ENCODE measurements around the gene BMPR1B.

The BMPR1B gene

GRCh38 chr4:94843216-94843615, 85.5 kb downstream of the BMPR1B start:
- H3K27me3 ChIP-seq (ENCODE audit: control insufficient read depth in 3 of 3, insufficient read depth in 3 of 3, low read depth in 1 of 3, low read length in 3 of 3) = no peaks in the 10 kb centered on the region
- H3K9me3 ChIP-seq (replicated peaks in 1 of 2; ENCODE audit: control insufficient read depth in 2 of 2, insufficient read depth in 1 of 2, low read depth in 1 of 2, low read length in 2 of 2) = peaks cover 0 to 9% of the 10 kb centered on the region in 2 donors
- H2AK5ac ChIP-seq (ENCODE audit: low read depth, low read length) = no peak overlapping the region
- H3K14ac ChIP-seq (ENCODE audit: low read length) = no peak overlapping the region
- no peak overlapping the region for H2BK12ac ChIP-seq (ENCODE audit: low read length)
- H3K36me3 ChIP-seq (replicated peaks in 1 of 2; ENCODE audit: control insufficient read depth in 2 of 2, insufficient read depth in 2 of 2, low read length in 2 of 2) = peaks cover 0 to under 1% of the 10 kb centered on the region in 2 donors
- no peak overlapping the region for H2AFZ ChIP-seq (ENCODE audit: low read length)
- no peak overlapping the region for H2BK5ac ChIP-seq (ENCODE audit: low read length)
- H3K4me1 ChIP-seq (ENCODE audit: control insufficient read depth in 2 of 2, insufficient read depth in 1 of 2, low read depth in 1 of 2, low read length in 2 of 2) = peaks cover 0 to 6% of the 10 kb centered on the region in 2 donors
- H3K23ac ChIP-seq (ENCODE audit: low read depth, low read length, poor library complexity) = no peak overlapping the region
- H2BK120ac ChIP-seq (ENCODE audit: low read depth, low read length) = no peak overlapping the region
- H3K4ac ChIP-seq (ENCODE audit: low read length) = no peak overlapping the region
- H4K91ac ChIP-seq (ENCODE audit: low read depth, low read length, poor library complexity) = no peak overlapping the region
- no peak for DNase-seq (ENCODE audit: low spot score)
- H3K9ac ChIP-seq (ENCODE audit: low read depth, low read length, poor library complexity) = no peak overlapping the region
- H3K79me1 ChIP-seq (ENCODE audit: low read depth, low read length) = no peaks in the 10 kb centered on the region
- H3K18ac ChIP-seq (ENCODE audit: low read length) = no peak overlapping the region
- no peak overlapping the region for H3K27ac ChIP-seq (replicated peaks; ENCODE audit: low read length)
- H3K4me3 ChIP-seq (ENCODE audit: low read length in 2 of 2) = no peak overlapping the region
- no peak overlapping the region for H4K8ac ChIP-seq (ENCODE audit: low read depth, low read length)
- no peak overlapping the region for H3K4me2 ChIP-seq (ENCODE audit: insufficient read depth, low read length, poor library complexity, severe bottlenecking)
- no peak overlapping the region for H2BK15ac ChIP-seq (ENCODE audit: low read length)

GRCh38 chr4:94848326-94848725, 90.6 kb downstream of the BMPR1B start:
- no peak overlapping the region for H3K18ac ChIP-seq (ENCODE audit: low read length)
- H3K9ac ChIP-seq (ENCODE audit: low read depth, low read length, poor library complexity) = no peak overlapping the region
- no peak overlapping the region for H4K8ac ChIP-seq (ENCODE audit: low read depth, low read length)
- H3K36me3 ChIP-seq (replicated peaks in 1 of 2; ENCODE audit: control insufficient read depth in 2 of 2, insufficient read depth in 2 of 2, low read length in 2 of 2) = peaks cover 0 to 2% of the 10 kb centered on the region in 2 donors
- H2AFZ ChIP-seq (ENCODE audit: low read length) = no peak overlapping the region
- H3K14ac ChIP-seq (ENCODE audit: low read length) = no peak overlapping the region
- H3K4me1 ChIP-seq (ENCODE audit: control insufficient read depth in 2 of 2, insufficient read depth in 1 of 2, low read depth in 1 of 2, low read length in 2 of 2) = peaks cover under 1 to 6% of the 10 kb centered on the region in 2 donors
- DNase-seq (ENCODE audit: low spot score) = no peak
- no peak overlapping the region for H3K4ac ChIP-seq (ENCODE audit: low read length)
- no peak overlapping the region for H2BK5ac ChIP-seq (ENCODE audit: low read length)
- no peaks in the 10 kb centered on the region for H3K27me3 ChIP-seq (ENCODE audit: control insufficient read depth in 3 of 3, insufficient read depth in 3 of 3, low read depth in 1 of 3, low read length in 3 of 3)
- H2BK12ac ChIP-seq (ENCODE audit: low read length) = no peak overlapping the region
- H3K79me1 ChIP-seq (ENCODE audit: low read depth, low read length) = no peaks in the 10 kb centered on the region
- no peak overlapping the region for H4K91ac ChIP-seq (ENCODE audit: low read depth, low read length, poor library complexity)
- WGBS, 2 donors (ENCODE audit: extremely low coverage in 2 of 2, insufficient read length in 2 of 2, insufficient replicate concordance in 1 of 2) = no CpG with 5 or more reads among the region's 3 CpGs
- no peak overlapping the region for H3K27ac ChIP-seq (replicated peaks; ENCODE audit: low read length)
- peaks cover 0 to 9% of the 10 kb centered on the region in 2 donors for H3K9me3 ChIP-seq (replicated peaks in 1 of 2; ENCODE audit: control insufficient read depth in 2 of 2, insufficient read depth in 1 of 2, low read depth in 1 of 2, low read length in 2 of 2)
- H2BK120ac ChIP-seq (ENCODE audit: low read depth, low read length) = no peak overlapping the region
- H3K4me2 ChIP-seq (ENCODE audit: insufficient read depth, low read length, poor library complexity, severe bottlenecking) = no peak overlapping the region
- no peak overlapping the region for H3K23ac ChIP-seq (ENCODE audit: low read depth, low read length, poor library complexity)
- H3K4me3 ChIP-seq (ENCODE audit: low read length in 2 of 2) = no peak overlapping the region
- no peak overlapping the region for H2BK15ac ChIP-seq (ENCODE audit: low read length)
- no peak overlapping the region for H2AK5ac ChIP-seq (ENCODE audit: low read depth, low read length)

GRCh38 chr4:94849901-94850300, 92.1 kb downstream of the BMPR1B start:
- Histone ChIP-seq H2AFZ (ENCODE audit: low read length) (no peak overlapping the region), H3K27me3 (ENCODE audit: control insufficient read depth in 3 of 3, insufficient read depth in 3 of 3, low read depth in 1 of 3, low read length in 3 of 3) (no peaks in the 10 kb centered on the region), H3K18ac (ENCODE audit: low read length) (no peak overlapping the region), H3K27ac (replicated peaks; ENCODE audit: low read length) (no peak overlapping the region), H3K9me3 (replicated peaks in 1 of 2; ENCODE audit: control insufficient read depth in 2 of 2, insufficient read depth in 1 of 2, low read depth in 1 of 2, low read length in 2 of 2) (peaks cover 0 to 9% of the 10 kb centered on the region in 2 donors), H3K23ac (ENCODE audit: low read depth, low read length, poor library complexity) (no peak overlapping the region), H3K4ac (ENCODE audit: low read length) (no peak overlapping the region), H3K4me3 (ENCODE audit: low read length in 2 of 2) (no peak overlapping the region), H2BK12ac (ENCODE audit: low read length) (no peak overlapping the region), H3K36me3 (replicated peaks in 1 of 2; ENCODE audit: control insufficient read depth in 2 of 2, insufficient read depth in 2 of 2, low read length in 2 of 2) (peaks cover 0 to 2% of the 10 kb centered on the region in 2 donors), H3K9ac (ENCODE audit: low read depth, low read length, poor library complexity) (no peak overlapping the region), H3K14ac (ENCODE audit: low read length) (no peak overlapping the region), H2BK120ac (ENCODE audit: low read depth, low read length) (no peak overlapping the region), H3K79me1 (ENCODE audit: low read depth, low read length) (no peaks in the 10 kb centered on the region), H2BK15ac (ENCODE audit: low read length) (no peak overlapping the region), H4K91ac (ENCODE audit: low read depth, low read length, poor library complexity) (no peak overlapping the region), H2BK5ac (ENCODE audit: low read length) (no peak overlapping the region), H3K4me2 (ENCODE audit: insufficient read depth, low read length, poor library complexity, severe bottlenecking) (no peak overlapping the region), H2AK5ac (ENCODE audit: low read depth, low read length) (no peak overlapping the region), H4K8ac (ENCODE audit: low read depth, low read length) (no peak overlapping the region), H3K4me1 (ENCODE audit: control insufficient read depth in 2 of 2, insufficient read depth in 1 of 2, low read depth in 1 of 2, low read length in 2 of 2) (peaks cover 0 to 6% of the 10 kb centered on the region in 2 donors)
- no CpG with 5 or more reads among the region's 2 CpGs for whole genome bisulfite sequencing, 2 donors (ENCODE audit: extremely low coverage in 2 of 2, insufficient read length in 2 of 2, insufficient replicate concordance in 1 of 2)
- DNase-seq (ENCODE audit: low spot score) = no peak

- no peaks in the 10 kb centered on the region for H3K79me1 ChIP-seq (ENCODE audit: low read depth, low read length)
- H3K4ac ChIP-seq (ENCODE audit: low read length) = no peak overlapping the region
- H3K14ac ChIP-seq (ENCODE audit: low read length) = no peak overlapping the region
- H3K4me3 ChIP-seq (ENCODE audit: low read length in 2 of 2) = no peak overlapping the region
- no peak overlapping the region for H4K8ac ChIP-seq (ENCODE audit: low read depth, low read length)
- DNase-seq (ENCODE audit: low spot score) = no peak
- H3K27me3 ChIP-seq (ENCODE audit: control insufficient read depth in 3 of 3, insufficient read depth in 3 of 3, low read depth in 1 of 3, low read length in 3 of 3) = no peaks in the 10 kb centered on the region
- H3K18ac ChIP-seq (ENCODE audit: low read length) = no peak overlapping the region
- H3K4me1 ChIP-seq (ENCODE audit: control insufficient read depth in 2 of 2, insufficient read depth in 1 of 2, low read depth in 1 of 2, low read length in 2 of 2) = peaks cover 0 to 6% of the 10 kb centered on the region in 2 donors
- H3K36me3 ChIP-seq (replicated peaks in 1 of 2; ENCODE audit: control insufficient read depth in 2 of 2, insufficient read depth in 2 of 2, low read length in 2 of 2) = peaks cover 0 to 2% of the 10 kb centered on the region in 2 donors
- H2AFZ ChIP-seq (ENCODE audit: low read length) = no peak overlapping the region
- H2AK5ac ChIP-seq (ENCODE audit: low read depth, low read length) = no peak overlapping the region
- H3K9ac ChIP-seq (ENCODE audit: low read depth, low read length, poor library complexity) = no peak overlapping the region
- no peak overlapping the region for H2BK15ac ChIP-seq (ENCODE audit: low read length)
- no peak overlapping the region for H2BK5ac ChIP-seq (ENCODE audit: low read length)
- H3K4me2 ChIP-seq (ENCODE audit: insufficient read depth, low read length, poor library complexity, severe bottlenecking) = no peak overlapping the region
- no peak overlapping the region for H4K91ac ChIP-seq (ENCODE audit: low read depth, low read length, poor library complexity)
- no CpG with 5 or more reads among the region's 1 CpG for WGBS, 2 donors (ENCODE audit: extremely low coverage in 2 of 2, insufficient read length in 2 of 2, insufficient replicate concordance in 1 of 2)
- H2BK12ac ChIP-seq (ENCODE audit: low read length) = no peak overlapping the region
- no peak overlapping the region for H3K23ac ChIP-seq (ENCODE audit: low read depth, low read length, poor library complexity)
- no peak overlapping the region for H3K27ac ChIP-seq (replicated peaks; ENCODE audit: low read length)
- H2BK120ac ChIP-seq (ENCODE audit: low read depth, low read length) = no peak overlapping the region
- H3K9me3 ChIP-seq (replicated peaks in 1 of 2; ENCODE audit: control insufficient read depth in 2 of 2, insufficient read depth in 1 of 2, low read depth in 1 of 2, low read length in 2 of 2) = no peaks in the 10 kb centered on the region
These were observed 94.9 kb downstream of the BMPR1B start for GRCh38 chr4:94852616-94853015.
